Motor neuron (in vitro differentiated cells): ENCODE results near the gene SLC7A9. TPM values are rescaled to one million over a fixed set of nuclear protein-coding genes. Genes with fewer than 3 reads are reported as not detected.

ENCODE experiments used
- ATAC-seq, 8 experiments: fragments of 200-7000 bp; cut with Tn5 transposase; replicated peaks in 6 of 8; 2 replicates each; pipeline ENCODE4 v1.8.0; 2021; ENCODE audit warnings: mild to moderate bottlenecking in 8 of 8, moderate library complexity in 8 of 8
- H3K27ac ChIP-seq, 2 donors: fragments of 250-450 bp; sonication (Bioruptor Pico); 2 replicates each; pipeline ENCODE4 v1.9.0; 2021; ENCODE audit warnings: antibody characterized with exemption in 2 of 2, mild to moderate bottlenecking in 2 of 2, moderate library complexity in 1 of 2
- H3K4me1 ChIP-seq, 2 donors: fragments of 250-450 bp; sonication (Bioruptor Pico); replicated peaks in 1 of 2; 2 replicates each; pipeline ENCODE4 v1.6.1; 2021; ENCODE audit warnings: antibody characterized with exemption in 2 of 2, mild to moderate bottlenecking in 2 of 2, moderate library complexity in 1 of 2
- H3K4me3 ChIP-seq, 5 donors: fragments of 250-450 bp; sonication (Bioruptor Pico); 2 replicates each; pipeline ENCODE4 v1.9.0; 2021; ENCODE audit warnings: antibody characterized with exemption in 5 of 5, mild to moderate bottlenecking in 5 of 5, moderate library complexity in 4 of 5
- WGBS, 10 experiments: fragments of 450-650 bp; shearing (Covaris generic); methylation state at CpG; one replicate each; pipeline ENCODE4 v1.0.0; 2022; 5-methylcytosine and 5-hydroxymethylcytosine counted together
- in situ Hi-C, 9 experiments: fragments of 400-800 bp; cut with MboI; loops; one replicate each; pipeline ENCODE4 v1.15.0; 2021; ENCODE audit warnings: low sequenced_read_pairs in 9 of 9, low pct_unique_long_range_greater_than_20kb in 2 of 9; ENCODE audit not compliant: unreplicated experiment in 9 of 9
- total RNA-seq, 8 experiments: library from RNA; unstranded; fragments of 300-600 nt; gene quantifications; 2 replicates each; pipeline versions ENCODE4 v1.2.3 to v1.2.4, GENCODE V29; 2022

The SLC7A9 gene
- total RNA-seq, 8 experiments from 2014 or later: 0.21 to 0.78 (median 0.46) TPM; not detected in 1

DNA sequence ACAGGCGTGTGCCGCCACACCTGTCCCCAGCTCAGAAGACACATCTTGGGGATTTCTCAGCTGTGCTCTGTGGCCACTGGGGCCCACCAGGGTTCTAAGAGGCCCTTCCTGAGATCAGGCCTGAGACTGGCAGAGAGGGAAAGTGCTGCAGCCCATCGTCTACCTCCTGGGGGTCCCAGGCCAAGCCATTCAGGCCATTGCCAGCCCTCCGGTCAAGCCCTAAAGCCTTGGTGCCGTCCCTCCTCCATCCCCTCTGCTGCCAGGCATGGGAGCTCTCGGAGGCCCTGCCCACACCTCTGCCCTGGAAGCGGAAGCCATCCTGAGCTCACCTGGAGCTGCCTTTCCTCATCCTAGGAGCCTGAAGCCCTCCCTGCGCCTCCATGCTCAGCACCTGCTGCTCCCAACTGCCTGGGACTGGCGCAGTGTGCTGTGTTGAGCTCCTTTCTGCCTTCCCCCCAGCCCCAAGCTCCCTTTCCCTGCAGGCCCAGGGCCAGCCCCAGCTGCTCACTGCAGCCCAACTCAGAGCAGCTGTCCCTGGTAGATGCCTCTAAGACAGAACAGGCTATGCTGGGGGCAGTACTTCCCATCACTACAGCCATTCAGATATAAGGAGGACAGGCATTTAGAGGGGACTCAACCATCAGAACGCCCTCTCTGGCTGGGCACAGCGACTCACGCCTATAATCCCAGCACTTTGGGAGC, 2.9 kb downstream of the SLC7A9 start:
- ATAC-seq: peak in 2 of 8 experiments; percentile 16 to 27
- Histone ChIP-seq H3K4me3 (no peak overlapping the region), H3K27ac (no peak overlapping the region), H3K4me1 (no peaks in the 10 kb centered on the region)
- WGBS, 10 experiments: 20 to 90% methylated on average over 1 to 2 of the region's 12 CpGs; no CpG with 5 or more reads in 8 of the 10 experiments
- in situ Hi-C loops: no loop called here

DNA sequence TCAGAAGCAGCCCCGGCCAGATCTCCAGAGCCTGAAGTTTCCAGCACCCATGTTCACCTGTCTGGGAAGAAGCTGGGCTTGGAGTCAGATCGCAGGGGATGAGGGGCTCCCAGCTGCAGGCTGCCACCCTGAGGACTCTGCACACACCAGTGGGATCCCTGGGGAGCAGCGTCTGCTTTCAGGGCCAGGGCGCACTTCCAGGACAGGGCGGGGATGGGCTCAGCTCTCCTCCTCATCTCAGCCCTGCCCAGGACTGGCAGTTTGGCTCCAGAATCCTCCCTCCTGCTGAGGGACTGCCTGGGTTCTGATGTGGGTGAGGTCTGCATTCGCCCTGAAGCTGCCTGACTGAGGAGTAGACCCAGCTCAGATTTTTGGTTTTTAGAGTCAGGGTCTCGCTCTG, 3.5 kb downstream of the SLC7A9 start:
- in situ Hi-C loops: no loop called here
- no peak for ATAC-seq
- Histone ChIP-seq H3K27ac (no peak overlapping the region), H3K4me3 (no peak overlapping the region), H3K4me1 (no peaks in the 10 kb centered on the region)
- WGBS, 10 experiments: 30 to 100% (median 60%) methylated on average over 1 to 3 of the region's 7 CpGs; no CpG with 5 or more reads in 5 of the 10 experiments

- Histone ChIP-seq H3K27ac (no peak overlapping the region), H3K4me1 (no peaks in the 10 kb centered on the region), H3K4me3 (no peak overlapping the region)
- in situ Hi-C loops: no loop called here
- 0 to 80% (median 55%) methylated on average over 1 to 5 of the region's 6 CpGs; no CpG with 5 or more reads in 4 of the 10 experiments for WGBS, 10 experiments
- no peak for ATAC-seq
Measured at GRCh38 chr19:32865326-32865725, 4.2 kb downstream of the SLC7A9 start.

- WGBS, 10 experiments: 52 to 89% (median 73%) methylated on average over 3 to 12 of the region's 35 CpGs; no CpG with 5 or more reads in 5 of the 10 experiments
- in situ Hi-C loops: no loop called here
- ATAC-seq: peak in 1 of 8 experiments; percentile 28
Measured at GRCh38 chr19:32864318-32865007, 5.1 kb downstream of the SLC7A9 start.

DNA sequence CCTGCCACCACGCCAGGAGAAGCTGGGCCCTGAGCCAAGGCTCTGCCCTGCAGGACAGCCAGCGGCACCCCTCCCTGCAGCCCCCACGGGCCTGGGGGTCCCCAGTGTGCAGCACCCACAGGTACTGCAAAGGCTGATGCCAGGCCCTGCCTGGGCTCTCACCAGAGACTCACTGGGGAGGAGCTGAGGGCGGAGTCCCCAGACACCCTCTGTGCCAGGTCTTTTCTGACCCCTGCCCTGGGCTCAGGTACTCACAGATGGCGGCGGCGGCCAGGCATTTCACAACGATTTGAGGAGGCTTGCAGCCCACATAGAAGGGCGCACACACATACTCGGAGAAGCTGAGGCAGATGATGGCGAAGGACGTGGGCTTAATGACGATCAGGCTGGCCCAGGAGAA, 5.7 kb downstream of the SLC7A9 start:
- in situ Hi-C loops: no loop called here
- no peak for ATAC-seq
- Histone ChIP-seq H3K4me1 (no peaks in the 10 kb centered on the region), H3K27ac (no peak overlapping the region), H3K4me3 (no peak overlapping the region)
- 50 to 100% (median 100%) methylated on average over 1 to 4 of the region's 13 CpGs; no CpG with 5 or more reads in 6 of the 10 experiments for WGBS, 10 experiments

More at GRCh38 chr19:32864318-32865007, 5.1 kb downstream of the SLC7A9 start:
- no peaks in the 10 kb centered on the region for H3K4me1 ChIP-seq
- no peak overlapping the region for H3K4me3 ChIP-seq
- H3K27ac ChIP-seq: no peak overlapping the region

DNA sequence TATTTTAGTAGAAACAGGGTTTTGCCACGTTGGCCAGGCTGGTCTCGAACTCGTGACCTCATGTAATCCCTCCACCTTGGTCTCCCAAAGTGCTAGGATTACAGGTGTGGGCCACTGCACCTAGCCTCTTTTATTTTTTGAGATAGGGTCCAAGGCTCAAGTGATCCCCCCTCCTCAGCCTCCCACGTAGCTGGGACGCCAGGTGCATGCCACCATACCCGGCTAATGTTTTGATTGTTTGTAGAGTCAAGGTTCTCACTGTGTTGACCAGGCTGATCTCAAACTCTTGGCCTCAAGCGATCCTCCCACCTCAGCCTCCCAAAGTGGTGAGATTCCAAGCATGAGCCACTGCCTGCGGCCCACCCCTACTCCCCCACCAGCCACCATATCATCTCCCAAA, 6.3 kb downstream of the SLC7A9 start:
- H3K4me1 ChIP-seq: no peaks in the 10 kb centered on the region
- no peak for ATAC-seq
- no peak overlapping the region for H3K27ac ChIP-seq
- in situ Hi-C loops: no loop called here
- WGBS, 10 experiments: 50 to 100% (median 85%) methylated on average over 1 to 4 of the region's 8 CpGs; no CpG with 5 or more reads in 5 of the 10 experiments
- no peak overlapping the region for H3K4me3 ChIP-seq

- no peak overlapping the region for H3K27ac ChIP-seq
- H3K4me1 ChIP-seq: no peaks in the 10 kb centered on the region
- H3K4me3 ChIP-seq: no peak overlapping the region
- no peak for ATAC-seq
- WGBS, 10 experiments: 60 to 100% (median 89%) methylated on average over 1 to 10 of the region's 14 CpGs; no CpG with 5 or more reads in 2 of the 10 experiments
- in situ Hi-C loops: no loop called here
Measured at GRCh38 chr19:32862741-32863140, 6.8 kb downstream of the SLC7A9 start.

GRCh38 chr19:32862173-32862572, 7.4 kb downstream of the SLC7A9 start:
- no peak for ATAC-seq
- H3K4me1 ChIP-seq: no peaks in the 10 kb centered on the region

GRCh38 chr19:32861596-32861995, 8.0 kb downstream of the SLC7A9 start:
- in situ Hi-C loops: no loop called here
- 70 to 100% (median 93%) methylated on average over 1 to 2 of the region's 3 CpGs; no CpG with 5 or more reads in 5 of the 10 experiments for WGBS, 10 experiments
- H3K27ac ChIP-seq: no peak overlapping the region
- H3K4me3 ChIP-seq: no peak overlapping the region
- no peak for ATAC-seq
- H3K4me1 ChIP-seq: no peaks in the 10 kb centered on the region

More at GRCh38 chr19:32862173-32862572, 7.4 kb downstream of the SLC7A9 start:
- Histone ChIP-seq H3K27ac (no peak overlapping the region), H3K4me3 (no peak overlapping the region)
- in situ Hi-C loops: no loop called here
- WGBS, 10 experiments: 0 to 93% (median 78%) methylated on average over 1 to 13 of the region's 19 CpGs; no CpG with 5 or more reads in 4 of the 10 experiments

GRCh38 chr19:32859591-32859990, 10.0 kb downstream of the SLC7A9 start:
- Histone ChIP-seq H3K27ac (no peak overlapping the region), H3K4me3 (no peak overlapping the region), H3K4me1 (no peaks in the 10 kb centered on the region)
- ATAC-seq: no peak
- in situ Hi-C loops: no loop called here
- WGBS, 10 experiments: 83 to 100% (median 98%) methylated on average over 1 to 4 of the region's 19 CpGs; no CpG with 5 or more reads in 4 of the 10 experiments

GRCh38 chr19:32858559-32858958, 11.0 kb downstream of the SLC7A9 start:
- in situ Hi-C loops: no loop called here
- WGBS, 10 experiments: 20 to 100% (median 100%) methylated on average over 1 to 3 of the region's 10 CpGs; no CpG with 5 or more reads in 5 of the 10 experiments

GRCh38 chr19:32858155-32858554, 11.4 kb downstream of the SLC7A9 start:
- Histone ChIP-seq H3K4me1 (no peaks in the 10 kb centered on the region), H3K4me3 (no peak overlapping the region), H3K27ac (no peak overlapping the region)
- no peak for ATAC-seq
- in situ Hi-C loops: no loop called here
- 43 to 77% (median 67%) methylated on average over 2 to 7 of the region's 13 CpGs; no CpG with 5 or more reads in 6 of the 10 experiments for WGBS, 10 experiments

More at GRCh38 chr19:32858559-32858958, 11.0 kb downstream of the SLC7A9 start:
- ATAC-seq: no peak
- H3K4me3 ChIP-seq: no peak overlapping the region
- no peak overlapping the region for H3K27ac ChIP-seq
- H3K4me1 ChIP-seq: no peaks in the 10 kb centered on the region

- no peaks in the 10 kb centered on the region for H3K4me1 ChIP-seq
- H3K4me3 ChIP-seq: no peak overlapping the region
- 40 to 100% (median 89%) methylated on average over 1 to 3 of the region's 5 CpGs; no CpG with 5 or more reads in 2 of the 10 experiments for WGBS, 10 experiments
- no peak overlapping the region for H3K27ac ChIP-seq
- no peak for ATAC-seq
- in situ Hi-C loops: no loop called here
Measured at GRCh38 chr19:32857584-32857983, 12.0 kb downstream of the SLC7A9 start.
